ENCODE data around the gene GRIP1.

- TF ChIP-seq, protein P1, sequence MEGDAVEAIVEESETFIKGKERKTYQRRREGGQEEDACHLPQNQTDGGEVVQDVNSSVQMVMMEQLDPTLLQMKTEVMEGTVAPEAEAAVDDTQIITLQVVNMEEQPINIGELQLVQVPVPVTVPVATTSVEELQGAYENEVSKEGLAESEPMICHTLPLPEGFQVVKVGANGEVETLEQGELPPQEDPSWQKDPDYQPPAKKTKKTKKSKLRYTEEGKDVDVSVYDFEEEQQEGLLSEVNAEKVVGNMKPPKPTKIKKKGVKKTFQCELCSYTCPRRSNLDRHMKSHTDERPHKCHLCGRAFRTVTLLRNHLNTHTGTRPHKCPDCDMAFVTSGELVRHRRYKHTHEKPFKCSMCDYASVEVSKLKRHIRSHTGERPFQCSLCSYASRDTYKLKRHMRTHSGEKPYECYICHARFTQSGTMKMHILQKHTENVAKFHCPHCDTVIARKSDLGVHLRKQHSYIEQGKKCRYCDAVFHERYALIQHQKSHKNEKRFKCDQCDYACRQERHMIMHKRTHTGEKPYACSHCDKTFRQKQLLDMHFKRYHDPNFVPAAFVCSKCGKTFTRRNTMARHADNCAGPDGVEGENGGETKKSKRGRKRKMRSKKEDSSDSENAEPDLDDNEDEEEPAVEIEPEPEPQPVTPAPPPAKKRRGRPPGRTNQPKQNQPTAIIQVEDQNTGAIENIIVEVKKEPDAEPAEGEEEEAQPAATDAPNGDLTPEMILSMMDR (IDR thresholded peaks at IDR 0.05) = no peak
- TF ChIP-seq POLR2A (IDR thresholded peaks at IDR 0.05) = no peak
Observed at GRCh38 chr12:66482351-66483203, 196.3 kb downstream of the GRIP1 start.

Measured in ovary (tissue), 3 donors.